DND-41 (cell line): Measurements from ENCODE around the gene SNX10.

Source experiments
- ATAC-seq: fragments of 200-7000 bp; cut with Tn5 transposase; 3 replicates; pipeline ENCODE4 v1.9.1; 2021; ENCODE audit warnings: low read depth; ENCODE audit not compliant: insufficient read depth
- DNase-seq: peaks from one replicate; pipeline ENCODE4 v3.0.0-alpha.2; 2020
- H2AFZ ChIP-seq: 2 replicates; pipeline ENCODE4 v1.6.0; 2012; ENCODE audit warnings: low read depth, low read length
- H3K27ac ChIP-seq: 2 replicates; pipeline ENCODE4 v1.5.1; 2012; ENCODE audit warnings: low read length, inconsistent platforms
- H3K27me3 ChIP-seq: fragments of 200-600 bp; sonication (generic); 2 replicates; pipeline ENCODE4 v1.6.0; 2012; ENCODE audit warnings: low read length, mild to moderate bottlenecking, inconsistent platforms; ENCODE audit not compliant: insufficient read depth, poor library complexity
- H3K36me3 ChIP-seq: 2 replicates; pipeline ENCODE4 v1.5.1; 2012; ENCODE audit warnings: low read length, inconsistent platforms; ENCODE audit not compliant: insufficient read depth
- H3K4me1 ChIP-seq: 2 replicates; pipeline ENCODE4 v1.5.1; 2012; ENCODE audit warnings: mild to moderate bottlenecking, low read length; ENCODE audit not compliant: insufficient read depth
- H3K4me2 ChIP-seq: 2 replicates; pipeline ENCODE4 v1.6.0; 2012; ENCODE audit warnings: mild to moderate bottlenecking, moderate library complexity, low read length, inconsistent platforms; ENCODE audit not compliant: insufficient read depth
- H3K4me3 ChIP-seq, 2 experiments: fragments of 200-600 bp in 1 of 2; shearing (Covaris generic) in 1 of 2; 2 replicates each; pipeline ENCODE4 v1.5.1; 2012 to 2016; ENCODE audit warnings: inconsistent platforms in 2 of 2, low read length in 2 of 2, mild to moderate bottlenecking in 2 of 2, low read depth in 1 of 2, moderate library complexity in 1 of 2
- H3K79me2 ChIP-seq: 2 replicates; pipeline ENCODE4 v1.6.0; 2012; ENCODE audit warnings: low read length, inconsistent platforms; ENCODE audit not compliant: insufficient read depth
- H3K9ac ChIP-seq: 2 replicates; pipeline ENCODE4 v1.6.0; 2012; ENCODE audit warnings: low read depth, mild to moderate bottlenecking, inconsistent platforms, low read length, moderate library complexity
- H3K9me3 ChIP-seq: 2 replicates; pipeline ENCODE4 v1.5.1; 2012; ENCODE audit warnings: low read length, moderate library complexity, mild to moderate bottlenecking, inconsistent platforms; ENCODE audit not compliant: insufficient read depth, severe bottlenecking
- H4K20me1 ChIP-seq: 2 replicates; pipeline ENCODE4 v1.6.0; 2012; ENCODE audit warnings: low read length; ENCODE audit not compliant: insufficient read depth
- CTCF ChIP-seq: IDR thresholded peaks from 2 replicates; pipeline ENCODE4 v1.5.1; 2012; ENCODE audit warnings: borderline replicate concordance, low read length, moderate library complexity, mild to moderate bottlenecking; ENCODE audit not compliant: poor library complexity, severe bottlenecking; ENCODE audit errors: extremely low read depth
- EZH2 ChIP-seq: IDR thresholded peaks from 3 replicates; pipeline ENCODE4 v1.6.1; 2012; ENCODE audit warnings: borderline replicate concordance, low read depth, mild to moderate bottlenecking, moderate library complexity, low read length, inconsistent platforms; ENCODE audit not compliant: severe bottlenecking

Gene SNX10

DNA sequence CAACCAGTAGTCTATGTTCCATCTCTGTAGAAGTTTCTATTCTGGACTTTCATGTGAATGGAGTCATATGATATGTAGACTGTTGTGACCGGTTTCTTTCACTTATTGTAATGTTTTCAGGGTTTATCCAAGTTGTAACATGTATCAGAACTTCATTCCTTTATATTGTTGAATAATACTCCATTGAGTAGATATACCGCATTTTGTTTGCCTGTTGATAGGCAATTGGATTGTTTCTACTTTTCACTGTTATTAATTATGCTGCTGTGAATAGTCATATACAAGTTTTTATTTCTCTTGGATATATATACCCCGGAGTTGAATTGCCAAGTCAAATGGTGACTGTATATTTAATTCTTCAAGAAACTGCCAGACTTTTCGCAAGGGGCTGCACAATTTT is 40.1 kb downstream of the SNX10 start:
- Histone ChIP-seq H3K79me2 (no peaks in the 10 kb centered on the region), H2AFZ (no peak overlapping the region), H3K4me1 (no peaks in the 10 kb centered on the region), H3K4me2 (no peak overlapping the region), H4K20me1 (no peaks in the 10 kb centered on the region), H3K27me3 (no peaks in the 10 kb centered on the region), H3K9me3 (no peaks in the 10 kb centered on the region), H3K4me3 (no peak overlapping the region), H3K27ac (no peak overlapping the region), H3K36me3 (no peaks in the 10 kb centered on the region), H3K9ac (no peak overlapping the region)
- DNase-seq (no peak), ATAC-seq (no peak)
- TF ChIP-seq CTCF (no peak), EZH2 (no peak)

- Histone ChIP-seq H4K20me1 (no peaks in the 10 kb centered on the region), H3K4me2 (no peak overlapping the region), H3K27me3 (no peaks in the 10 kb centered on the region), H3K9me3 (no peaks in the 10 kb centered on the region), H3K79me2 (no peaks in the 10 kb centered on the region), H3K36me3 (no peaks in the 10 kb centered on the region), H3K9ac (no peak overlapping the region), H3K4me3 (no peak overlapping the region), H3K27ac (no peak overlapping the region), H2AFZ (no peak overlapping the region), H3K4me1 (no peaks in the 10 kb centered on the region)
- DNase-seq: no peak
- TF ChIP-seq EZH2 (no peak), CTCF (no peak)
- no peak for ATAC-seq
Observed at GRCh38 chr7:26332698-26333097, 41.0 kb downstream of the SNX10 start.

DNA sequence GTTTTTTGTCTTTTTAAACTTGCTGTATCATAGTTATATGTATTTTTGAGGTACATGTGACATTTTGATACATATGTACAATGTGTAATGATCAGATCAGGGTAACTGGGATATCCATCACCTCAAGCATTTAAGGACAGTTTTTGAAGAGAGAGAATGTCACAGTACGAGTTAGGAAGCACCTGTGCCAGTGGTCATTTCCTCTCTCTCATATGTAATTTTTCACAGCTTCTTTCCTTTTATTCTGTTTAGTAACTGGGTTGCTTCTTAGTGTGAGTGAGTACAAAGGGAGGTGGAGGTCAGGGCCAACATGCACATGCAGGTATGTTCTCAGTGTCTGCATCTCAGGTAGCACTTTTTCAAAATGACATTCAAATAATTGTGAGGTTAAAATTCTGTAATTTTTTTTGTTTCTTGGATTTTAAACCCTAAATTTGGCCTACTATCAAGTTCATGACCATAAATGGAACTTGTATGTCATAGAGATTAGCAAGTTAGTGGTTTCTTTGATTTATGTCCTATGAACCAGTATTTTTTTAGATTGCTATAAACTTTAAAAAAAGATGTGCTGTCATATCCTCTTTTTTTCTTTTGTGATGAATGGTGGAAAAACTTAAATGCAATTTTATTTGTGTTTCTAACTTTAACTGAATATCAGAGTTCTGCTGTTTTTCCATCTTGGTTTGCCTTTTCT is 42.7 kb downstream of the SNX10 start:
- Histone ChIP-seq H3K4me3 (no peak overlapping the region), H3K27me3 (no peaks in the 10 kb centered on the region), H3K4me2 (no peak overlapping the region), H3K36me3 (no peaks in the 10 kb centered on the region), H4K20me1 (no peaks in the 10 kb centered on the region), H3K9ac (no peak overlapping the region), H2AFZ (no peak overlapping the region), H3K9me3 (no peaks in the 10 kb centered on the region), H3K27ac (no peak overlapping the region), H3K79me2 (no peaks in the 10 kb centered on the region), H3K4me1 (no peaks in the 10 kb centered on the region)
- DNase-seq: no peak
- no peak for ATAC-seq
- no peak for TF ChIP-seq EZH2
- TF ChIP-seq CTCF: no peak
